A673 (cell line): Measurements from ENCODE around the gene PAPSS1.

Source experiments
- EZH2 ChIP-seq: fragments of 200-600 bp; sonication (generic); IDR thresholded peaks from 2 replicates; pipeline ENCODE4 v1.6.1; 2017; ENCODE audit warnings: borderline replicate concordance, low read depth, mild to moderate bottlenecking, mixed read lengths, antibody characterized with exemption, low read length; ENCODE audit not compliant: poor library complexity, severe bottlenecking
- TF ChIP-seq, protein P1 (sequence below): fragments of 300-800, 200-600 bp; sonication (generic); conservative IDR thresholded peaks from 2 replicates; pipeline ENCODE4 v1.5.1; 2017; ENCODE audit warnings: low read depth, mild to moderate bottlenecking, antibody characterized with exemption, low read length, moderate library complexity, mixed read lengths

DNA sequence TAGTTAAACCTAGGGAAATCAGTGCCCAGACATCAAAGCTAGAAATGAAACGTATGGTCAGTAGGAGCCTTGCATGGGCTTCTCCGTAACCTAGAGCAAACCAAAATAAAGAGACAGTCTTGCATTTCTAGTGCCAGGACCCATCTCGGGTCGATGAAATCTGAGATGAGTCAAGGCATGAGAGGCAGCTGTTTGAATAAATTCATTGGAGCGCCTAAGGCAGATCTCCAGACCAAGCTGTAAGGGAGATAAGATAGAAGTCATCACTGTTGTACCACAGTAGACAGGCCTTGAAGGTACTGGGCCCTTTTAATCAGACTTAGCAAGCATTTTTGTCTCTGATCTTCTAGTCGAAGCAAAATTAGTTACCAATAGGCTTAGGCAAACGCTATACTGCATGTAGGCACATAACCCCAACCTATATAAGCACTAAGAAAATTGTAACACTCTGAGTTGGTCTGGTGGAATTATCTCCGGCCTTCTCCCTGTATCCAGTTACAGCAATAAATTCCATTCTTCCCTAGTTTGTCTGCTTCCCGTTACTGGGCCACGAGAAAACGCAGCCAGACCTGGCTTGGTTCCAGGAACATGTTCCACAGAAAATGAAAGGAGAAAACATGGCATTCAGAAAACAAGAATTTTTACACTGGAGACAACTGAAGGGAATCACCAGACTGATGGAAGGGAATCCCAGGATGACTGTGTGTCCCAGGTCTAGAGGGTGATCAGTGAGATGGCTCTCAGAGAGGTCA is 21.1 kb upstream of the PAPSS1 start:
- TF ChIP-seq EZH2: no peak
- TF ChIP-seq, protein P1, sequence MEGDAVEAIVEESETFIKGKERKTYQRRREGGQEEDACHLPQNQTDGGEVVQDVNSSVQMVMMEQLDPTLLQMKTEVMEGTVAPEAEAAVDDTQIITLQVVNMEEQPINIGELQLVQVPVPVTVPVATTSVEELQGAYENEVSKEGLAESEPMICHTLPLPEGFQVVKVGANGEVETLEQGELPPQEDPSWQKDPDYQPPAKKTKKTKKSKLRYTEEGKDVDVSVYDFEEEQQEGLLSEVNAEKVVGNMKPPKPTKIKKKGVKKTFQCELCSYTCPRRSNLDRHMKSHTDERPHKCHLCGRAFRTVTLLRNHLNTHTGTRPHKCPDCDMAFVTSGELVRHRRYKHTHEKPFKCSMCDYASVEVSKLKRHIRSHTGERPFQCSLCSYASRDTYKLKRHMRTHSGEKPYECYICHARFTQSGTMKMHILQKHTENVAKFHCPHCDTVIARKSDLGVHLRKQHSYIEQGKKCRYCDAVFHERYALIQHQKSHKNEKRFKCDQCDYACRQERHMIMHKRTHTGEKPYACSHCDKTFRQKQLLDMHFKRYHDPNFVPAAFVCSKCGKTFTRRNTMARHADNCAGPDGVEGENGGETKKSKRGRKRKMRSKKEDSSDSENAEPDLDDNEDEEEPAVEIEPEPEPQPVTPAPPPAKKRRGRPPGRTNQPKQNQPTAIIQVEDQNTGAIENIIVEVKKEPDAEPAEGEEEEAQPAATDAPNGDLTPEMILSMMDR: no peak
